HG03565 (cell line): Measurements from ENCODE around the gene EHBP1L1.

Source experiments
- ATAC-seq: cut with Tn5 transposase; IDR thresholded peaks from one replicate; pipeline ENCODE4 v1.9.1; 2021; ENCODE audit warnings: mild to moderate bottlenecking, moderate library complexity; ENCODE audit not compliant: unreplicated experiment

The EHBP1L1 gene

GRCh38 chr11:65576867-65577755, 1.3 kb downstream of the EHBP1L1 start:
- no peak for ATAC-seq

- no peak for ATAC-seq
Measured at GRCh38 chr11:65577756-65578109, 1.9 kb downstream of the EHBP1L1 start.

- no peak for ATAC-seq
Measured at GRCh38 chr11:65578134-65578533, 2.3 kb downstream of the EHBP1L1 start.

GRCh38 chr11:65578667-65579066, 2.8 kb downstream of the EHBP1L1 start:
- ATAC-seq: no peak

- no peak for ATAC-seq
Measured at GRCh38 chr11:65579291-65579690, 3.4 kb downstream of the EHBP1L1 start.

GRCh38 chr11:65580031-65580692, 4.3 kb downstream of the EHBP1L1 start:
- ATAC-seq: no peak

GRCh38 chr11:65580756-65581155, 4.9 kb downstream of the EHBP1L1 start:
- no peak for ATAC-seq

- ATAC-seq: no peak
Measured at GRCh38 chr11:65581928-65582327, 6.1 kb downstream of the EHBP1L1 start.

GRCh38 chr11:65583589-65583988, 7.7 kb downstream of the EHBP1L1 start:
- ATAC-seq: no peak

- ATAC-seq: no peak
Measured at GRCh38 chr11:65584106-65584505, 8.3 kb downstream of the EHBP1L1 start.

GRCh38 chr11:65584723-65585171, 8.9 kb downstream of the EHBP1L1 start:
- no peak for ATAC-seq

GRCh38 chr11:65585396-65586246, 9.8 kb downstream of the EHBP1L1 start:
- no peak for ATAC-seq

GRCh38 chr11:65586247-65586630, 10.4 kb downstream of the EHBP1L1 start:
- ATAC-seq: no peak

- no peak for ATAC-seq
Measured at GRCh38 chr11:65586676-65587075, 10.8 kb downstream of the EHBP1L1 start.

GRCh38 chr11:65588199-65589054, 12.6 kb downstream of the EHBP1L1 start:
- peak; percentile 42 for ATAC-seq

- ATAC-seq: no peak
Measured at GRCh38 chr11:65589444-65590239, 13.8 kb downstream of the EHBP1L1 start.

- ATAC-seq: no peak
Measured at GRCh38 chr11:65590240-65590738, 14.4 kb downstream of the EHBP1L1 start.

- no peak for ATAC-seq
Measured at GRCh38 chr11:65591939-65592857, 16.3 kb downstream of the EHBP1L1 start.
